Right cardiac atrium (tissue), 5 donors: ENCODE measurements around the gene PDP2. TPM values are rescaled to one million over a fixed set of nuclear protein-coding genes. Genes with fewer than 3 reads are reported as not detected.

Source experiments
- ATAC-seq, 2 donors: fragments of 200-7000 bp; cut with Tn5 transposase; one replicate each; pipeline versions ENCODE4 v1.8.0 to v1.9.1; 2020; ENCODE audit warnings: moderate library complexity in 2 of 2, mild to moderate bottlenecking in 1 of 2
- DNase-seq, 3 donors: peaks; one replicate each; pipeline ENCODE4 v3.0.0-alpha.2; 2020
- H3K27ac ChIP-seq: one replicate; pipeline ENCODE4 v1.5.1; 2013; ENCODE audit warnings: mild to moderate bottlenecking, low read length, control low read depth, moderate library complexity
- H3K27me3 ChIP-seq: one replicate; pipeline ENCODE4 v1.6.1; 2013; ENCODE audit not compliant: control insufficient read depth, insufficient read depth
- H3K4me1 ChIP-seq: one replicate; pipeline ENCODE4 v1.6.1; 2013; ENCODE audit warnings: low read length; ENCODE audit not compliant: control insufficient read depth, insufficient read depth
- H3K4me3 ChIP-seq: one replicate; pipeline ENCODE4 v1.5.1; 2013; ENCODE audit warnings: low read length, control low read depth
- H3K9me3 ChIP-seq: one replicate; pipeline ENCODE4 v1.6.1; 2013; ENCODE audit warnings: low read length; ENCODE audit not compliant: control insufficient read depth
- WGBS: extraction: QIAGEN DNeasy Blood & Tissue Kit; methylation state at CpG from one replicate; pipeline ENCODE4 v1.1.7; 2013; 5-methylcytosine and 5-hydroxymethylcytosine counted together
- intact Hi-C, 4 donors: fragments of 100-400 bp; cut with DNase I; formaldehyde crosslinking; loops; one replicate each; pipeline versions ENCODE4 v1.11.0 to v1.14.0; 2022 to 2023
- polyA plus RNA-seq: library from polyadenylated mRNA; stranded (reverse); fragments of 200-250 nt; gene quantifications from one replicate; pipeline ENCODE4 v1.2.3, GENCODE V29; 2013
- total RNA-seq, 4 donors: library from RNA; stranded (reverse); fragmentation: NEBNext Ultra II Directional; extraction: Animal tissue kit (Norgen Biotek cat#: 25700); gene quantifications; one replicate each; pipeline ENCODE4 v1.2.1, GENCODE V29; 2021
- donor health status: healthy with polysubstance abuse.
- donor health status: DM: no; HTN: yes; CAD: no.
- donor health status: DM: no; HTN: no; CAD: no.
- donor health status: DM: no; HTN: yes; CAD: no; lungs with severe emphysema.
- donor health status: DM: yes; HTN: yes; CAD: no.

Gene PDP2
- total and polyA plus RNA-seq, 5 donors, result 2.1 to 4.4 (median 4.0) TPM

GRCh38 chr16:66904428-66904845 lies 24.1 kb downstream of the PDP2 start:
- Histone ChIP-seq H3K4me3 (peak overlapping the region; percentile 4), H3K27me3 (no peaks in the 10 kb centered on the region), H3K9me3 (no peaks in the 10 kb centered on the region), H3K4me1 (peaks cover 24% of the 10 kb centered on the region), H3K27ac (peak overlapping the region; percentile 92)
- 70% methylated on average over 13 of the region's 13 CpGs for whole genome bisulfite sequencing
- ATAC-seq (no peak), DNase-seq (peak in 1 of 3 donors; percentile 55)
- intact Hi-C loops, result no loop called here

- Histone ChIP-seq H3K4me3 (peak overlapping the region; percentile 4), H3K9me3 (no peaks in the 10 kb centered on the region), H3K4me1 (peaks cover 21% of the 10 kb centered on the region), H3K27me3 (no peaks in the 10 kb centered on the region), H3K27ac (peak overlapping the region; percentile 92)
- DNase-seq (peak in 2 of 3 donors; percentile 58 to 69), ATAC-seq (peak in 1 of 2 donors; percentile 3)
- WGBS, result 41% methylated on average over 16 of the region's 16 CpGs
- intact Hi-C loops, result no loop called here
Observed at GRCh38 chr16:66904846-66905632, 24.7 kb downstream of the PDP2 start.

GRCh38 chr16:66905633-66906539 lies 25.6 kb downstream of the PDP2 start:
- H3K4me3 ChIP-seq, result no peak overlapping the region
- peaks cover 15% of the 10 kb centered on the region for H3K4me1 ChIP-seq

GRCh38 chr16:66906916-66907836 lies 26.9 kb downstream of the PDP2 start:
- no peaks in the 10 kb centered on the region for H3K27me3 ChIP-seq
- no peaks in the 10 kb centered on the region for H3K9me3 ChIP-seq
- peak in 1 of 2 donors; percentile 13 for ATAC-seq
- intact Hi-C loops, result no loop called here
- WGBS, result 43% methylated on average over 7 of the region's 7 CpGs
- DNase-seq, result peak in 2 of 3 donors; percentile 70 to 71
- peak overlapping the region; percentile 86 for H3K27ac ChIP-seq
- H3K4me3 ChIP-seq, result no peak overlapping the region
- peaks cover 3% of the 10 kb centered on the region for H3K4me1 ChIP-seq

More at GRCh38 chr16:66905633-66906539, 25.6 kb downstream of the PDP2 start:
- Histone ChIP-seq H3K9me3 (no peaks in the 10 kb centered on the region), H3K27me3 (no peaks in the 10 kb centered on the region), H3K27ac (peak overlapping the region; percentile 92)
- 62% methylated on average over 11 of the region's 11 CpGs for WGBS
- peak in 1 of 2 donors; percentile 27 for ATAC-seq
- peak; percentile 58 to 86 (median 86) for DNase-seq
- intact Hi-C loops, result no loop called here

GRCh38 chr16:66908116-66908515 lies 27.8 kb downstream of the PDP2 start:
- Histone ChIP-seq H3K4me1 (peaks cover 1% of the 10 kb centered on the region), H3K27ac (no peak overlapping the region), H3K9me3 (no peaks in the 10 kb centered on the region), H3K4me3 (no peak overlapping the region), H3K27me3 (no peaks in the 10 kb centered on the region)
- intact Hi-C loops, result no loop called here
- 92% methylated on average over 3 of the region's 3 CpGs for WGBS
- DNase-seq, result peak in 1 of 3 donors; percentile 49
- no peak for ATAC-seq

- DNase-seq, result peak in 1 of 3 donors; percentile 26
- Histone ChIP-seq H3K27me3 (no peaks in the 10 kb centered on the region), H3K9me3 (no peaks in the 10 kb centered on the region), H3K4me1 (peaks cover 1% of the 10 kb centered on the region), H3K4me3 (no peak overlapping the region), H3K27ac (no peak overlapping the region)
- ATAC-seq, result no peak
- WGBS, result 90% methylated on average over 14 of the region's 14 CpGs
- intact Hi-C loops, result no loop called here
Observed at GRCh38 chr16:66908762-66909559, 28.6 kb downstream of the PDP2 start.

- ATAC-seq, result no peak
- H3K4me3 ChIP-seq, result no peak overlapping the region
- WGBS, result 75% methylated on average over 14 of the region's 14 CpGs
Observed at GRCh38 chr16:66910175-66910940, 30.0 kb downstream of the PDP2 start.

GRCh38 chr16:66911112-66911511 lies 30.8 kb downstream of the PDP2 start:
- Histone ChIP-seq H3K27me3 (no peaks in the 10 kb centered on the region), H3K9me3 (no peaks in the 10 kb centered on the region), H3K4me1 (no peaks in the 10 kb centered on the region), H3K4me3 (no peak overlapping the region), H3K27ac (no peak overlapping the region)
- no peak for ATAC-seq
- intact Hi-C loops, result no loop called here
- WGBS, result 79% methylated on average over 5 of the region's 5 CpGs
- peak in 1 of 3 donors; percentile 33 for DNase-seq

More at GRCh38 chr16:66910175-66910940, 30.0 kb downstream of the PDP2 start:
- Histone ChIP-seq H3K27me3 (no peaks in the 10 kb centered on the region), H3K9me3 (no peaks in the 10 kb centered on the region), H3K27ac (no peak overlapping the region), H3K4me1 (peaks cover 1% of the 10 kb centered on the region)
- DNase-seq, result peak in 1 of 3 donors; percentile 43
- intact Hi-C loops, result no loop called here

GRCh38 chr16:66911801-66912200 lies 31.5 kb downstream of the PDP2 start:
- no peaks in the 10 kb centered on the region for H3K4me1 ChIP-seq
- no peak overlapping the region for H3K4me3 ChIP-seq
- DNase-seq (peak in 1 of 3 donors; percentile 32), ATAC-seq (no peak)
- no peaks in the 10 kb centered on the region for H3K27me3 ChIP-seq
- no peak overlapping the region for H3K27ac ChIP-seq
- intact Hi-C loops, result no loop called here
- 95% methylated on average over 8 of the region's 8 CpGs for WGBS
- H3K9me3 ChIP-seq, result no peaks in the 10 kb centered on the region
